NCI-H2196 treated with DMSO at 0.1 percent for 48 hours (cell line): ENCODE data around the gene EYA4.
"Not testable (repeated sequence)": the region's sequence is repeated elsewhere in the genome, so short reads cannot be mapped to it uniquely, and the experiment has no call there.

Experiments used
- DNase-seq: peaks from one replicate; lab custom pipeline; 2025; ENCODE audit not compliant: unreplicated experiment; lab: John Stamatoyannopoulos, UW

EYA4 gene

GRCh38 chr6:133505681-133506080 is 264.5 kb downstream of the EYA4 start:
- DNase-seq = no peak

GRCh38 chr6:133512410-133513016 is 271.4 kb downstream of the EYA4 start:
- no peak for DNase-seq

- no peak for DNase-seq
These were observed 282.7 kb downstream of the EYA4 start for GRCh38 chr6:133523816-133524215.

- DNase-seq = no peak
These were observed 285.3 kb downstream of the EYA4 start for GRCh38 chr6:133526436-133526835.

GRCh38 chr6:133528566-133528965 is 287.4 kb downstream of the EYA4 start:
- DNase-seq = no peak

GRCh38 chr6:133532908-133533307 is 291.8 kb downstream of the EYA4 start:
- no peak for DNase-seq

GRCh38 chr6:133539502-133540259 is 298.5 kb downstream of the EYA4 start:
- no peak for DNase-seq

- DNase-seq = no peak
These were observed 299.2 kb downstream of the EYA4 start for GRCh38 chr6:133540361-133540760.

GRCh38 chr6:133541040-133541439 is 299.9 kb downstream of the EYA4 start:
- no peak for DNase-seq

GRCh38 chr6:133542056-133542821 is 301.1 kb downstream of the EYA4 start:
- no peak for DNase-seq

- no peak for DNase-seq
These were observed 303.3 kb downstream of the EYA4 start for GRCh38 chr6:133544419-133544818.

- no peak for DNase-seq
These were observed 304.9 kb downstream of the EYA4 start for GRCh38 chr6:133546098-133546497.

GRCh38 chr6:133547136-133547535 is 306.0 kb downstream of the EYA4 start:
- no peak for DNase-seq

GRCh38 chr6:133548423-133549159 is 307.4 kb downstream of the EYA4 start:
- no peak for DNase-seq

- no peak for DNase-seq
These were observed 308.2 kb downstream of the EYA4 start for GRCh38 chr6:133549371-133549801.

GRCh38 chr6:133550026-133550425 is 308.9 kb downstream of the EYA4 start:
- DNase-seq = no peak

- no peak for DNase-seq
These were observed 310.3 kb downstream of the EYA4 start for GRCh38 chr6:133551436-133551835.

GRCh38 chr6:133551847-133552341 is 310.7 kb downstream of the EYA4 start:
- DNase-seq = no peak

GRCh38 chr6:133553652-133554051 is 312.5 kb downstream of the EYA4 start:
- peak; percentile 51 for DNase-seq

GRCh38 chr6:133554121-133554520 is 313.0 kb downstream of the EYA4 start:
- DNase-seq = not testable (repeated sequence)

GRCh38 chr6:133555685-133556084 is 314.5 kb downstream of the EYA4 start:
- DNase-seq = no peak
